ENCODE results near the gene PIGU.
"Not testable (repeated sequence)": the region's sequence is repeated elsewhere in the genome, so short reads cannot be mapped to it uniquely, and the experiment has no call there.

PIGU gene

GRCh38 chr20:34532756-34533155 is 144.1 kb downstream of the PIGU start:
- no peak for DNase-seq (ENCODE audit: low read depth in 3 of 3)

GRCh38 chr20:34532320-34532719 is 144.6 kb downstream of the PIGU start:
- DNase-seq (ENCODE audit: low read depth in 3 of 3), result no peak

- DNase-seq (ENCODE audit: low read depth in 3 of 3), result no peak
Measured at GRCh38 chr20:34531608-34532265, 145.2 kb downstream of the PIGU start.

- no peak for DNase-seq (ENCODE audit: low read depth in 3 of 3)
Measured at GRCh38 chr20:34530342-34530741, 146.6 kb downstream of the PIGU start.

GRCh38 chr20:34529742-34530141 is 147.2 kb downstream of the PIGU start:
- no peak for DNase-seq (ENCODE audit: low read depth in 3 of 3)

- DNase-seq (ENCODE audit: low read depth in 3 of 3), result no peak
Measured at GRCh38 chr20:34528921-34529297, 148.0 kb downstream of the PIGU start.

GRCh38 chr20:34527016-34527415 is 149.9 kb downstream of the PIGU start:
- no peak for DNase-seq (ENCODE audit: low read depth in 3 of 3)

GRCh38 chr20:34526466-34526865 is 150.4 kb downstream of the PIGU start:
- DNase-seq (ENCODE audit: low read depth in 3 of 3), result no peak

GRCh38 chr20:34525709-34526416 is 151.0 kb downstream of the PIGU start:
- no peak for DNase-seq (ENCODE audit: low read depth in 3 of 3)

GRCh38 chr20:34525342-34525708 is 151.6 kb downstream of the PIGU start:
- no peak for DNase-seq (ENCODE audit: low read depth in 3 of 3)

- DNase-seq (ENCODE audit: low read depth in 3 of 3), result no peak
Measured at GRCh38 chr20:34524426-34524825, 152.5 kb downstream of the PIGU start.

GRCh38 chr20:34522969-34523871 is 153.7 kb downstream of the PIGU start:
- DNase-seq (ENCODE audit: low read depth in 3 of 3), result peak in 1 of 3 experiments; percentile 47

GRCh38 chr20:34519841-34520240 is 157.1 kb downstream of the PIGU start:
- not testable (repeated sequence) for DNase-seq (ENCODE audit: low read depth in 3 of 3)

- DNase-seq (ENCODE audit: low read depth in 3 of 3), result not testable (repeated sequence)
Measured at GRCh38 chr20:34518863-34519262, 158.0 kb downstream of the PIGU start.

- no peak for DNase-seq (ENCODE audit: low read depth in 3 of 3)
Measured at GRCh38 chr20:34517114-34517505, 159.8 kb downstream of the PIGU start.

GRCh38 chr20:34516247-34517113 is 160.4 kb downstream of the PIGU start, which contains the start of gene DYNLRB1:
TSS of gene DYNLRB1 (plus strand) at chr20:34516422. CDS start at chr20:34516459, 37 bp downstream.
- peak; percentile 89 to 95 (median 93) for DNase-seq (ENCODE audit: low read depth in 3 of 3)

GRCh38 chr20:34515484-34516246 is 161.2 kb downstream of the PIGU start:
- DNase-seq (ENCODE audit: low read depth in 3 of 3), result peak; percentile 39 to 64 (median 54)

GRCh38 chr20:34514897-34515483 is 161.9 kb downstream of the PIGU start:
- DNase-seq (ENCODE audit: low read depth in 3 of 3), result no peak

GRCh38 chr20:34514034-34514433 is 162.9 kb downstream of the PIGU start:
- DNase-seq (ENCODE audit: low read depth in 3 of 3), result not testable (repeated sequence)

GRCh38 chr20:34512955-34513419 is 163.9 kb downstream of the PIGU start:
- no peak for DNase-seq (ENCODE audit: low read depth in 3 of 3)

All from stimulated activated CD4-positive, alpha-beta T cell treated with anti-CD3 and anti-CD28 coated beads, TNF-alpha, amount 100 ng/mL, for 24 hours (primary cell).